ENCODE results near the gene DCP1B.

- TF ChIP-seq CTCF (IDR thresholded peaks at IDR 0.05; ENCODE audit: poor library complexity, severe bottlenecking) (no peak), EZH2 (IDR thresholded peaks at IDR 0.05; ENCODE audit: borderline replicate concordance, insufficient read depth, low read length, poor library complexity, severe bottlenecking) (no peak), REST (IDR thresholded peaks at IDR 0.05; ENCODE audit: borderline replicate concordance) (no peak)
Observed at GRCh38 chr12:2008677-2009076, 4.4 kb upstream of the DCP1B start.

Measured in neural cell (in vitro differentiated cells).